ENCODE data around the gene SAP30BP.

The SAP30BP gene

GRCh38 chr17:75691801-75692626 is 24.9 kb downstream of the SAP30BP start:
- DNase-seq: no peak

- DNase-seq: no peak
Measured at GRCh38 chr17:75692976-75693375, 25.8 kb downstream of the SAP30BP start.

DNA sequence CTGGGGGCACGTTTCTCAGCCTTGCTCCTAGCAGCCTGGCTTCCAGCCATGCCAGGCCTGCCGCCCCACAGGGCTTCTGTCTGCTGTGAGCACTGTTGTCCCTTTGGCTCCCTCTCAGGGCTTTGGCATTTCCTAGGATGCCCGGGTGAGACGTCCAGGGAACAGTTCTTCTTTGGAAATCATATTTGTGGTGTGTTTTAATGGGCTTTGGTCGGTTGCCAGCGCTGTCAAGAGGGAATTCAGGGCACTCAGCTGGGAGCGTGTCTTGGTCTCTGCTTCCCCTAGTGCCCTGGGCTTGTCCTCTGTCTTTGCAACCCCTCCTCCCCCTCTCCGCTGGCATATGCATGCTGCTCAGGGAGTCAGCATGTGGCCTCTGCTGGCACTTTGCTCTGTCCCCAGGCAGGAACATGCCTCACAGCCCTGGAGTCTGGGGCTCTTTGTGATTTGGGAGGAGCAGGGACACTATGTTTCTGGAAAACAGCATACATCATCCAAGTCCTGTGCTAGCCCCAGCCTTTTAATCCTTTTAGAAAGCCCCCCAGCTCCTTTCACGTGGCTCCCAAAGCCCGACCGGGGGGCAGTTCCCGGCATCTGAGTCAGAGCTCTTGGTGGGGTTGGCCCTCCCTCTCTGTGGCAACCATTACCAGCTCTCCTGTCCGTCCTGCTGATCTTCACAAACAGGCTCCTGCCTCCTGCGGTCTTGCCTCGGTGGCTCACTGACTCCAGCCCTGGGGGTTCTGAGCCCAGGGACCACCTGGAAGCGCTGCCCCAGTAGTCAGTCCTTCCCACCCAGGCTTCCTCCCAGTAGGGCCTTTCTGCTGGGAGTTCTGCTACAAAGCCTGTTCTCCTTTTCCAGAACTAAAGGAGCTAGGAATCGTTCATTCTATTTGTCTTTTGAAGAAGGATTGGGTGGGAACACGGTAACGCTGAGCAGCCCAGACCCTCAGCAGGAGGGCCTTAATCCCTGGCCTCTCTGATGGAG is 26.7 kb downstream of the SAP30BP start:
- no peak for DNase-seq

DNA sequence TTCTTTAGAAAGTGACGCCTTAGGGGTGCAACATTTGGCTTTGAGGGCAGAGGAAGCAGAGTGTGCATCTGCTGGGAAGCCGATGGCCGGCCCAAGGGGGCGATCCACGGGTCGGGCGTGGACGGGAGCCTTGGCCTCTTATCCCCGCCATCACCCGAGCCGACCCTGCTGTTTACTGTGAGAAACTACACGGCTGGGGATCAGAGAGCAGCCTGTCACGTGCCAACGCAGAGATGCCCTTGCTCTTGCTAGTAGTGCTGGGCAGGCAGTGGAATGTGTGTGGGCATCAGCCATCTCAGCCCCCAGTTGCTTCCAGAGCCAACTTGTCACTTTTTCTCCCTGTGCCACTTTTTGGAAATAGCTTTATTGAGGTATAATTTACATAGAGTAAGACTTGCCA is 27.4 kb downstream of the SAP30BP start:
- DNase-seq: no peak

DNA sequence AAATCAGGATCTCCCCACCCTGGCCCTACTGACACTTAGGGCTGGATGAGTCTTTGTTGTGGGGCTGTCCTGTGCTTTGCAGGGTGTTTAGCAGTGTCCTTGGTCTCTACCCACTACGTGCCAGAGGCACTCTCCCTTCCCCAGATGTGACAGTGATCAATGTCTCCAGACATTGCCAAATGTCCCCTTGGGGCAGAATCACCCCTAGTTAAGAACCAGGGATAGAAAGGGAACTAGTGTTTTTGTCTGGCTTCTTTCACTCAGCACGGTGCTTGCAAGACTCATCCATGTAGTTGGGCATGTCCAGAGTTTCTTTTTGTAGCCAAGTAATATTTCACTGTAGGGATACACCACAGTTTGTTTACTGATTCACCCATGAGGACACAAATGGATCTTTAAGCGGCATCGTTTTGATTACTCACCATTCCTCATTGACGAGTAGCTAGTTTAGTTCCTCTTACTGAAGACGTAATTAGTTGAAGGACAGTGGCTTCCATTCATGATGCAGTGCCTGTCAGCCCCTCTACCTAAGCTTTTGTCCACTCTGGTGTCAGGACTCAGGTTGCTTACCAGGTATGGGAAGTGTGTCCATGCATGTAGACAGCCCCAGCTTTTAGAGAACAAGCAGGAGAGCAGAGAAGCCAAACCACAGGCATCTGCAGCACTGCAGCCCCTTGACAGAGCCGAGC is 28.1 kb downstream of the SAP30BP start:
- DNase-seq: no peak

- DNase-seq: no peak
Measured at GRCh38 chr17:75695830-75696271, 28.7 kb downstream of the SAP30BP start.

DNA sequence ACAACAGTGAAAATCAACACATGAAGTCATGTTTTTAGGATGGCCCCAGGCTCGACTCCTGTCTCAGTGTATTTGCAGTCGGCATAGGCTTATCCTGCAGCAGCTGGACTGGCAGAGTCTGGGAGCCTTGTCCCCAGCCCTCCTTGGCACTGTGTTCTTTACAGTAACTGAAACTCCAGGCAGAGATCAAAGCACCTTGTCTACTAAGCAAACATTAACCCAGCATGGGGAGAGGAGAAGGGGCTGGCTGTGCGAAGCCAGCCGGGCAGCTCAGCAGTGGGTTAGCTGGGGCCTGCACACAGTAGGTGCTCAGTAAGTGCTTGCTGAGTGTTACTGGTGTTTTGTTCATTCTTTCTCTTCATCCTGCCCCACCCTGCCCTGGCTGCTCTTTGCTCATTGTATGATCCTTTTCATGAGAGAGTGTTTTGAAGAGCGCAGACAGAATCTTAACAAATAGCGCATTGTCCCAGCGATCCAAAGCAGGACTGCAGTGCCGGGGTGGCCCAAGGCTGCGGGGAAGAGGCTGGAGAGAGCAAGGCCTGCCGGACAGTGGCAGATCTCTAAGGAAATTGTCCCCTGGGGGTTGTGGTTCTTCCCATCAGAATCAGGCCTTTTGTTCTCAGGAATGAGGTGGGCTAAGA is 30.6 kb downstream of the SAP30BP start:
- no peak for DNase-seq

- DNase-seq: no peak
Measured at GRCh38 chr17:75698659-75699058, 31.5 kb downstream of the SAP30BP start.

- no peak for DNase-seq
Measured at GRCh38 chr17:75701288-75701687, 34.1 kb downstream of the SAP30BP start.

- no peak for DNase-seq
Measured at GRCh38 chr17:75703191-75703590, 36.1 kb downstream of the SAP30BP start.

DNA sequence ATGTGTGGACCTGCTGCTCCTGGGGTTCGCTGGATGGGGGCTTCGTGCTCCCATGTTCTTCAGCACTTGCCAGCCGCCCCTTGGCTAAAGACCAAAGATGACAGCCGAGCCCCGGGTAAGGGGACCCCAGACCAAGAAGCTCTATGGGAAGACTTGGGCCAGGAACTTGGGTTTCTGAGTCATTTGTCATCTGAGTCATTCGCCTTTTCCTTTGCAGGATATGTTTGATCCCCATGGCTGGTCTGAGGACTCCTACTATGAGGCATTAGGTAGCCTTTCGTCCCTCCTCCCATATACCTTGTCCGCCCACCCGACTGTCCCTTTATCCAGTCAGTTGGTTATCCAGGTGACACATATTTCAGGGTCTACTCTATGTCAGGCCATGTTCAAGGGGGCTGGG is 36.5 kb downstream of the SAP30BP start:
- DNase-seq: no peak

GRCh38 chr17:75704963-75705875 is 38.1 kb downstream of the SAP30BP start:
- DNase-seq: no peak

- no peak for DNase-seq
Measured at GRCh38 chr17:75706042-75706728, 39.0 kb downstream of the SAP30BP start.

DNA sequence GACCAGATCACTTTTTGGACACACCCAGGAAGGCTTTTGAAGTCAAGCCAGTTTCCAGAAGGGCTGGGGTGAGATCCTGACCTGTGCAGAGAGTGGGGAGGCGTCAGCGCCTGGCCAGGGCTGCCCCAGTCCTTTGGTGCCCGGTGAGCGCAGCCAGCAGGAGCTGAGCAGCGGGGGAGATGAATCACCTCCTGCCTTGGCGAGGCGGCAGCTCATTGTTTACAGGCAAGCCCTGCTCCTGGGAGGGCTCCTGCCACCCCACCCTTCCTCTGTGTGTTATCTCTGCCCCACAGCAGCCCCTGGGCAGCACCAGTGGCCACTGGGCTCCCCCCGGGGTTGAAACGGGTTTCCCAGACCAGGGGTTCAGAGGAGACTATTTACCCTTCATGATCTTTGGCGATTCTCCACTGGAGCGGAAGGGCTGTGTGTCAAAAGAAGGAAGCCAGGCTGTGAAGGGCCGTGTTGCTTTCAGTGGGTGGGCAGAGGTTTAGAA is 40.0 kb downstream of the SAP30BP start:
- no peak for DNase-seq

- DNase-seq: no peak
Measured at GRCh38 chr17:75712446-75712845, 45.3 kb downstream of the SAP30BP start.

DNA sequence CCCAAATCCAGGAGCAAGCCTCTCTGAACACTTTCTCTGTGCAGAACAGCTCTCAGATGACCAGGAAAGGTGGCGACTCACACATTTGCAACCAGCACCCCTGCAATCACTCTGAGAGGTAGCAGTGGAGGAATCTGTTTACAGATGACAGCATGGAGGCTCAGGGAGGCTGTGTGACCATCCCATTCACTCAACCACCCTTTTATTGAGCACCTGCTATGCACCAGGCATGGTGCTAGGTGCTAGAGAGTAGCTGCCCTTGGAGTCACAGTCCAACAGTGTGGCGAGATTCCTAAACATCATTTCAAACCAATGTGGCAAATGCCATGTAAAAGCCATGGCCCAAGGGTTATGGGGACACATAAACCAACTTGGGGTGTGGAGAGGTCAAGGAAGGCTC is 52.6 kb downstream of the SAP30BP start:
- DNase-seq: no peak

GRCh38 chr17:75720656-75721462 is 53.7 kb downstream of the SAP30BP start, which contains the start of gene ITGB4:
ITGB4 (plus strand) TSS chr17:75721459; CDS start chr17:75724704, 3,245 bp downstream.
- peak; percentile 38 for DNase-seq

DNA sequence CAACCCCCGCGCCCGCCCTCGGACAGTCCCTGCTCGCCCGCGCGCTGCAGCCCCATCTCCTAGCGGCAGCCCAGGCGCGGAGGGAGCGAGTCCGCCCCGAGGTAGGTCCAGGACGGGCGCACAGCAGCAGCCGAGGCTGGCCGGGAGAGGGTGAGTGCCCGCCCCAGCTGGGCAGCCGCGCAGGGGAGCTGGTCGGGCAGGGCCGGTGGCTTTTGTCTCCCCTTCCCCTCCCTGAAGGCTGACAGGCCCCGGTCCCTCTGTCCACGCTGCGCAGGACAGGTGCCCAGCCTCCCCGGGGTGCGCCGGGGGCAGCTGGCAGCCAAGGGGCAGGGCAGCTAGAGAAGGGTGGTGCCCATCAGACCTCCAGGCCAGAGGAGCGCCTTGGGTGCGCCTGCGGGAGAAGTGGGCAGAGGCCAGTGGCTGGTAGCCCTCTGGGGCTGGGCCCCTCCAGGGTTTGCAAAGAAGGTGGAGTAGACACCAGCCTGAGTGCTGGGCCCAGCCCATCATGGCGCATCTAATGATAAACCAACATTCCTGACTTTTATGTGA is 54.4 kb downstream of the SAP30BP start:
- DNase-seq: no peak

DNA sequence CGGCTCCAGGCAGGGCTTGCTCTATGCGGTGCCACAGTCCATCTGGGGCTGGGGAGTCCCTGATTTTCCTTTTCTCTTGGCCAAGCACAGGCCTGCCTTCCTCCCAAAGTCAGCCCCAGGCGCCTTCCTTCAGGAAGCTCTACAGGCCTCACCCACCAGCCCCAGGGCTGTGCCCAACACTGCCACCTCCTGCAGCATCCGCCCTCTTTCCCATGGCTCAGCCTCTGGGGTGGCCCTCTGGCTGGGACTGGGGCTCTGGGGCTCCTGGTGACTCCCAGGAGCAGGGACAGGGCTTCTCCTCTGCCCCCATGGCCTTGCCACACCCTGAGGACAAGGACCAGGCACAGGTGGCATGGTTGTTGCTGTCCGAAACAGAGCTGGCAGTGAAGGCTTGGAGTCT is 54.9 kb downstream of the SAP30BP start:
- DNase-seq: no peak

Measured in activated T-cell treated with anti-CD3 and anti-CD28 coated beads for 4 hours (primary cell).